Measurements from ENCODE around the gene ENKD1.

The ENKD1 gene

DNA sequence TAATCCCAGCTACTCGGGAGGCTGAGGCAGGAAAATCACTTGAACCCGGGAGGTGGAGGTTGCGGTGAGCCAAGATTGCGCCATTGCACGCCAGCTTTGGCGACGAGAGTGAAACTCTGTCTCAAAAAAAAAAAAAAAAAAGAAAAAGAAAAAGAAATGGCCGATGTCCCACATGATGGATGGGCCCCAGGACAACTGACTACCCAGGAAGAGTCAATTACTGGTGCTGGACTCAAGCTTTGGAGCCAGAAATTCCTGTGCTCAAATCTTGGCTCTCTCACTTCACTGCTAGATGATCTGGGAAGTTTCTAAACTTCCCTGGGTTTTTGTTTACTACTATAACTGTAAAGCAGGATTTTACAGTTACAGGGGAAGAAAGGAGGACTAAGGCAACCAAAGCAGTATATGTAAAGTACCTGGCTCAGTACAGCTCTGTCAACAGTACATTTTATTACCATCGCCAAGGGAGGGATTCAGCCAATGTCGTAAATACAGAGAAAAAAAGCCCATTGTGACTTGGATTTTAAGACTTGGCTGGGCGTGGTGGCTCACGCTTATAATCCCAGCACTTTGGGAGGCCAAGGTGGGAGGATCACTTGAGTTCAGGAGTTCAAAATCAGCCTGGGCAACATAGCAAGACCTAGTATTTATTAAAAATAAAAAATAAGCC is 11.9 kb upstream of the ENKD1 start:
- DNase-seq: no peak

- no peak for DNase-seq
Observed at GRCh38 chr16:67677712-67678111, 11.2 kb upstream of the ENKD1 start.

DNA sequence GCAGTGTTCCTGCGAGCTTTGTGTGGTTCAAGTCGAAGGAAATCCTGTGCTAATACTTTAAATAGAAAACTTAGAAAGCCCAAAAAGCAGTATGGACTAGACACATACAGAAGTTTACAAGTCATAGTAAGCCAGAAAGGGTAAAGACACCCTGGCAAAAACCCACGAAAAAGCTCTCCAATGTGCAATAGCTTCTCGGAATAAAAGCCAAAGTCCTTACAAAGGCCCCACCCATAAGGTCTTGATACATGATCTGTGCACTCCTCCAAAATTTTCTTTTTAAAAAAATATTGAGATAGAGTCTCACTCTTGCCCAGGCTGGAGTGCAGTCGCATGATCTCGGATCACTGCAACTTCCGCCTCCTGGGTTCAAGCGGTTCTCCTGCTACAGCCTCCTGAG is 10.4 kb upstream of the ENKD1 start:
- DNase-seq: no peak

GRCh38 chr16:67676516-67676915 is 10.0 kb upstream of the ENKD1 start:
- no peak for DNase-seq

- DNase-seq: no peak
Observed at GRCh38 chr16:67675999-67676398, 9.4 kb upstream of the ENKD1 start.

GRCh38 chr16:67675579-67675935 is 9.0 kb upstream of the ENKD1 start:
- no peak for DNase-seq

- DNase-seq: no peak
Observed at GRCh38 chr16:67674851-67675578, 8.5 kb upstream of the ENKD1 start.

DNA sequence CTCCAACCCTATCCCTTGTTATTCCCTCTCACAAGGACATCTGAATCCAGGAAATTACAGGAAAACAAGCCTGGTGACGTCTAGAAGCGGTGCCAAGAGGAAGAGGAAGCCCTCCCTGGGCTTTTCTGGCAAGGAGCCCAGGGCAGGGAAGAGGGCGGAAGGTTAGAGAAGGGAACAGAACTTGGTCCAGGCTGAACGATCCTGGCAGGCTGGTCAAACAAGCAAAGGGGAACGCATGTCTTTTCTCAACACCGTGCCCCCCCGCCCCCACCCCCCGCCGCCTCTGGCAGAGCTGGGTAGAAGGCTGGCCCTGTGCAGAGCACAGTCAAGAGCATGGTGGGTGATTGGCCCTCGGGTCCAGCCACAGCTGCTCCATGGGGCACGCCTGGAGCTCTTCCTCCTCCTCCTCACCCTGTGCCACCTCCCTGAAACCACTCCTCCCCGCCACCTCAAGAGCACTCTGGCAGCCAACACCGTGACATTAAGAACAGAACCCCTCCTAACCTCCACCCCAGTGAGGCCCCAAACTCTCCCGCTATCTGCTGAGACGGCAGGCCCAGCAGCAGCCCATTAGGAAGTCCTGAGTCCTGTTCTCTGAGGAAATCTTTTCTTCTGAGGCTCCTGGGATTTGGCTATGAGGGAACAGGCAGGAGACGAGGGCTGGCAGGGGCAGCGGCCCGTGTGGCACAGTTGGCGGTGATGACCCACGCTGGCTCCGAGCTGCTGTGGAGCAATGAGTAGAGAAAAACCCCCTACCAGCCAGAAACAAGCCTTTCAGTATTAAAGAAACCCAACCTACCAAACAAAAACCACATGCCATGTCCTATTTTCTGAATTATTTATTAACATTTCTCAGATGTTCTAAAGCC is 7.4 kb upstream of the ENKD1 start:
- no peak for DNase-seq

GRCh38 chr16:67672739-67673662 is 6.5 kb upstream of the ENKD1 start:
- DNase-seq: no peak

GRCh38 chr16:67672306-67672705 is 5.8 kb upstream of the ENKD1 start:
- DNase-seq: no peak

GRCh38 chr16:67669499-67670101 is 3.0 kb upstream of the ENKD1 start:
- DNase-seq: no peak

DNA sequence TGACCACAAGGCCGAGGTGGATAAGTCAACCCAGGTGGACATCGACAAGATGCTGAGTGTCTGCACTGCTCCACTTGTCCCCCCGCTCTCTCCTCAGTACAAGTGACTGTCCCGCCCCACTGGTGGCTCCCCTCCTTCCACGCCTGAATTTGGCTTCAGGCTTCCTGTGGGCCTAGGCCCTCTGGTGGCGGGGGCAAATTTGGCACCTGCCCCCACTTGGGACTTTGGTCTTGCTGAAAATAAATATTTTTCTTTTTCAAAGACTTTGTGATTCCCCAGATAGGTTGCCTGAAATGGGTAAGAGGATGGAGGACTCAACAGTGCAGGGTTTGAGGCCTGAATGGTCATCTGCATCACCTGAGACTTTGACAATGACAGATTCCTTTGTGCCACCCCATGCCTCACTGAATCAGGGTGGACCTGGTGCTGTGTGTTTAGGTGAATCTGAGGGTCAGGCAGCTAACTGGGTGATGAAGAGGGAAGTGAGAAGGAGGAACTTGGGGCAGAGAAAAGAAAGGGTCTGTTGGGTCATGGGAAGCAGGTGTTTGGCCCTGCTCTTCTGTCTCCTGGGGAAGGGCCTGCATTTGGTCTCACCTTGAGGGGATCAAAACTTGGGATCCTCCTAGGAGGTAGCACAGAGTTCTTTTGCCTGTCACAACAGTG is 2.1 kb upstream of the ENKD1 start:
- DNase-seq: no peak

- peak; percentile 63 for DNase-seq
Observed at GRCh38 chr16:67667817-67668494, 1.4 kb upstream of the ENKD1 start.

DNA sequence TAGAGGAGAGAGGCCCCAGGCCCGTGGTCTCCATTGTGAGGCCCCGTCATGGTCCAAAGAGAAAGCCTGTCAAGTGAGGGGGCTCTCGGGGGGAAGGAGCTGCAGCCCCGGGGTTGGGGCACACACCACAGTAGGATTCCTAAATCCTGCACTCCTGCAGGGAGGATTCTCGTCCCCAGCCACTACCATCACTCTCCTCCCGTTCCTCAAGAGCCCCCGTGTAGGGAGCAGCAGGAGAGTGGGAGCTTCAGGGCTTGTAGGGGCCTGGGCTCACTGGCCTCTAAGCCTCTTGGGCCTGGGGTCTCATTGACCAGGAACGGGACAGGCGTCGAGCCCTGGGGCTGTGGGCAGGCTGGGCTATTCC is 885 bp upstream of the ENKD1 start:
- DNase-seq: no peak

- DNase-seq: no peak
Observed at GRCh38 chr16:67666032-67666551, 458 bp downstream of the ENKD1 start.

DNA sequence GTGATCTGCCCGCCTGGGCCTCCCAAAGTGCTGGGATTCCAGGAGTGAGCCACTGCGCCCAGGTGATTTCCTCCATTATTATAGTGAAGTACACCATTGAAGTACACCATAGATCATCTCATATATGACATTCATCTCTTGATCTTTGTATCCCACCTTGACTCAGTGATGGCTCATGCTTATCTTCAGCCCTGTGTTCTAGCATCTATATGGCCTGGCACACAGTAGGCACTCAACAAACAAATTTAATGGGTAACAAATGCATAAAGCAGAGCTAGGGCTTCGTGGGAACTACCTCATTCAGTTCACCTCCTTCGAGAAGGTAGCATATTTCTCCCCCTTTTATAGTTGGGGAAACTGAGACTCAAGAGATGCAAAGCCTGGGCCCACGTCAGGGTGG is 952 bp downstream of the ENKD1 start:
- DNase-seq: no peak

GRCh38 chr16:67664871-67665270 is 1.7 kb downstream of the ENKD1 start:
- DNase-seq: no peak

DNA sequence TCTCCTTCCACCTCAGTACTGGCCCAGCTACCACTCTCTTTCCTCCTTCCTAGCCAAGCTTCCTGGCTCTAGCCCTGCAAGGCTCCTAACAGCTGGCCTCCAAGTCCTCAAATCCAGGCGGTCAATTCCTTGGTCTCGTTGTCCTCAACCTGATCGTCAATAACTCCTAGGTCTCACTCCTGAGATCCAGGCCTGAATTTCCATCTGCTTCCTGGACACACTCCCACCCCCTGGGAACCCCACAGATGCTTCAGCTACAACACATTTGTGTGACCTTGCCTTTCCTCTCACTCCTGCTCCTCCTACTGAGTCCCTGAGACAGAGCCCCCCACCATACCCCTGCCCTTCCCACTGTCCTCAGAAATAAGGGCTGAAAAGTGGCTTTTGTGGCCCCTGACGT is 2.3 kb downstream of the ENKD1 start:
- DNase-seq: no peak

DNA sequence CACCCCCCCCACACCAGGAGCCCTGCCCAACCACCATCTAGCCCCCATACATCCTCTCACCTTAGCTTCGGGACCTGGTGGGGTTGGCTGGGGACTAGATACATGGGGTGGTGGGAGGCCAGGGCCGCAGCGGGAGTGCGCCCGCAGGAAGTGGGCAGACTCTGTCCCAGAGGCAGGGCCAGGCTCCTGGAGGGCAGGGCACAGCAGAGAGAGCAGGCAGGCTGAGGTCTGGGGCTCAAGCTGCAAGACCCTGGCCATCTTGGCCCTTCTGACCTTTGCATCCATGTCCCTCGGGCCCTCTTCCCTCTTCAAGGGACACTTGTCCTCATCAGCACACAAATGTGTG is 2.7 kb downstream of the ENKD1 start:
- DNase-seq: no peak

DNA sequence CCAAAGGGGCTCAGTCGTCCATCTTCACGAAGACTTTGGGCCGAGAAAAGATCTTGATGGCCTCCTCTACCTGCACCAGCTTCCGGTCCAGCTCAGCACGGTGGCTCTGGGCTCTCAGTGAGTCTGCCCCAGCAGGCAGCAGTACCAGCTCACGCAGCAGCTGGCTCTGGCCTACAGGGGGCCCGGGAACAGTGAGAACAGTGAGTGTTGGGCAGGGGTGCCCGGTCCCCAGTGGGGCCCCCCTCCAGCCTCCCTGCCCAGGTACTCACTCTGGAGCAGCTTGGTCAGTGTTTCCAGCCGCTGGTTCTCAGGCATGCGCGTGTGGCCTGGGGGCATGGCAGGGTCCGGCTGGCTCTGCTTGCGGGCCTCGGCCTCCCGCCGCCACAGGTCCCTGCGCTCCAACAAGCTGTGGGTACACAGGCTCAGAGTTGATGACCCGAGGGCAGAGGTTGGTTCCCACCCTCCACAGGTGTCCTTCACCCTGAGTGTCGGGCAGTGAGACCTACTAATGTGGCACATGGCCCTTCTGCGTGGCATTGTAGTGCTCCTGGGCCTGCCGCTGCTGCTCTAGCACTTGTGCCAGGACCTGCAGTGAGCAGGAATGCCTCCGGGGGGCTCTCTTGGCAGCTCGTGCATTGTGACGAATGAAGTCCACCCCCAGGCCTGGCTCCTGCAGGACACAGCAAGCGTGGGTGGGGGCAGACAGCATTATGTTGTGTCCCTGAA is 3.2 kb downstream of the ENKD1 start:
- DNase-seq: no peak
